Neural cell (in vitro differentiated cells): ENCODE data around the gene WIZ. TPM values are rescaled to one million over a fixed set of nuclear protein-coding genes. Genes with fewer than 3 reads are reported as not detected.

Experiments used
- H2AFZ ChIP-seq: fragments of 200-600, 300-800 bp; sonication (generic), shearing (Covaris generic); 2 replicates; pipeline ENCODE4 v1.6.0; 2014; ENCODE audit warnings: low read depth, mild to moderate bottlenecking, antibody characterized with exemption, low read length, moderate library complexity
- H3F3A ChIP-seq: fragments of 200-600 bp; shearing (Covaris generic); 2 replicates; pipeline ENCODE4 v1.6.1; 2016; ENCODE audit warnings: mild to moderate bottlenecking, moderate library complexity, mixed read lengths, antibody characterized with exemption, low read length; ENCODE audit not compliant: insufficient read depth, poor library complexity, severe bottlenecking
- H3K27ac ChIP-seq: fragments of 200-600, 300-800 bp; sonication (generic), shearing (Covaris generic); 2 replicates; pipeline ENCODE4 v1.5.1; 2014; ENCODE audit warnings: mild to moderate bottlenecking, low read length, moderate library complexity
- H3K27me3 ChIP-seq: fragments of 300-800, 200-600 bp; sonication (generic), shearing (Covaris generic); 2 replicates; pipeline ENCODE4 v1.6.0; 2014; ENCODE audit warnings: mild to moderate bottlenecking, low read depth, low read length, moderate library complexity; ENCODE audit not compliant: insufficient read depth
- H3K36me3 ChIP-seq: fragments of 300-800, 200-600 bp; sonication (generic), shearing (Covaris generic); 2 replicates; pipeline ENCODE4 v1.5.1; 2014; ENCODE audit warnings: mild to moderate bottlenecking, antibody characterized with exemption, low read length, moderate library complexity; ENCODE audit not compliant: insufficient read depth
- H3K4me2 ChIP-seq: fragments of 300-800, 200-600 bp; sonication (generic), shearing (Covaris generic); 2 replicates; pipeline ENCODE4 v1.6.0; 2014; ENCODE audit warnings: mild to moderate bottlenecking, low read length
- H3K4me3 ChIP-seq: fragments of 300-800, 200-600 bp; sonication (generic), shearing (Covaris generic); 2 replicates; pipeline ENCODE4 v1.5.1; 2014; ENCODE audit warnings: mild to moderate bottlenecking, low read length, moderate library complexity
- H3K79me2 ChIP-seq: fragments of 200-600 bp; shearing (Covaris generic); replicated peaks from 2 replicates; pipeline ENCODE4 v1.6.0; 2014; ENCODE audit warnings: mild to moderate bottlenecking, low read length, moderate library complexity; ENCODE audit not compliant: insufficient read depth
- H3K9ac ChIP-seq: fragments of 300-800, 200-600 bp; sonication (generic), shearing (Covaris generic); 2 replicates; pipeline ENCODE4 v1.6.1; 2016; ENCODE audit warnings: mild to moderate bottlenecking, low read length, mixed read lengths
- H3K9me2 ChIP-seq: fragments of 200-600 bp; shearing (Covaris generic); 2 replicates; pipeline ENCODE4 v1.6.1; 2016; ENCODE audit warnings: mild to moderate bottlenecking, low read length, mixed read lengths; ENCODE audit not compliant: insufficient read depth
- H3K9me3 ChIP-seq: fragments of 200-600, 300-800 bp; sonication (generic), shearing (Covaris generic); 2 replicates; pipeline ENCODE4 v1.6.1; 2016; ENCODE audit warnings: mild to moderate bottlenecking, mixed run types, low read length, moderate library complexity, mixed read lengths
- H4K20me1 ChIP-seq: fragments of 200-600 bp; shearing (Covaris generic); 2 replicates; pipeline ENCODE4 v1.6.1; 2016; ENCODE audit warnings: mild to moderate bottlenecking, mixed run types; ENCODE audit not compliant: insufficient read depth
- EP300 ChIP-seq: fragments of 450-650 bp; conservative IDR thresholded peaks from 2 replicates; pipeline ENCODE4 v1.6.1; 2014; ENCODE audit warnings: antibody characterized with exemption, mild to moderate bottlenecking, moderate library complexity; ENCODE audit not compliant: poor library complexity, severe bottlenecking
- EZH2 ChIP-seq: fragments of 200-600, 300-800 bp; shearing (Covaris generic), sonication (generic); IDR thresholded peaks from 2 replicates; pipeline ENCODE4 v1.6.1; 2014; ENCODE audit warnings: antibody characterized with exemption, low read length, borderline replicate concordance, mild to moderate bottlenecking; ENCODE audit not compliant: insufficient read depth, poor library complexity, severe bottlenecking
- MXI1 ChIP-seq: fragments of 450-650 bp; conservative IDR thresholded peaks from 2 replicates; pipeline ENCODE4 v1.6.1; 2014; ENCODE audit warnings: antibody characterized with exemption, mild to moderate bottlenecking; ENCODE audit not compliant: poor library complexity, severe bottlenecking
- POLR2AphosphoS5 ChIP-seq: IDR thresholded peaks from 2 replicates; pipeline ENCODE4 v1.6.1; 2012
- RAD21 ChIP-seq: fragments of 450-650 bp; conservative IDR thresholded peaks from 2 replicates; pipeline ENCODE4 v1.6.1; 2014; ENCODE audit warnings: antibody characterized with exemption, mild to moderate bottlenecking, moderate library complexity
- SMC3 ChIP-seq: fragments of 450-650 bp; conservative IDR thresholded peaks from 2 replicates; pipeline ENCODE4 v1.6.1; 2014; ENCODE audit warnings: antibody characterized with exemption, mild to moderate bottlenecking, moderate library complexity; ENCODE audit not compliant: poor library complexity
- TAF1 ChIP-seq: IDR thresholded peaks from 2 replicates; pipeline ENCODE4 v1.6.1; 2012; ENCODE audit warnings: low read depth
- polyA plus RNA-seq: library from polyadenylated mRNA; depleted of rRNA; stranded (reverse); fragments of >200 nt; gene quantifications from 2 replicates; pipeline ENCODE4 v1.2.3, GENCODE V29; 2014
- TF ChIP-seq, protein P1 (sequence below): fragments of 450-650 bp; IDR thresholded peaks from 2 replicates; pipeline ENCODE4 v1.5.1; 2014; ENCODE audit warnings: antibody characterized with exemption, mild to moderate bottlenecking, moderate library complexity; ENCODE audit not compliant: poor library complexity, severe bottlenecking
- TF ChIP-seq, protein P2 (sequence below): IDR thresholded peaks from 2 replicates; pipeline ENCODE4 v1.6.1; 2012; ENCODE audit warnings: borderline replicate concordance

Gene WIZ
- polyA plus RNA-seq, 1 donor from 2014 or later = 13.0 TPM

GRCh38 chr19:15448044-15448777 lies 1.5 kb downstream of the WIZ start:
- H3K4me2 ChIP-seq = peak overlapping the region; percentile 80
- H2AFZ ChIP-seq = no peak overlapping the region
- peak overlapping the region; percentile 95 for H3K4me3 ChIP-seq

DNA sequence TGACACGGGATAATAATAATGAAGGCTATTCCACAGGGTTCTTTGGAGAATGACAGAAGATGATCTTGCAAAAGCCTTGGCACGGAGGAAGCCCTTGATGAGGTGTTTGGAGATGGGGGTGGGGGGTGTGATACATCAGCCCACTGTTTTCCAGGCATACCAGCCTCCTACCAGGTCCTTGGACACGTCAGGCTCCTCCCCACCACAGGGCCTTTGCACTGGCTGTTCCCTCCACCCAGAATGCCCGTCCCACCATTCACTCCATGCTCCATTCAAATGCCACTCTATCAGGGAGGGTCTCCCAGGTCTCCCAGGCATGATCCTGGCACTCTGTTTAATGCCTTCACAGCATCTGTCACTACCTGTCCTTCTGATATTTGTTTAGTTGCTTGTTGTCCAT lies 2.7 kb downstream of the WIZ start:
- no peaks in the 10 kb centered on the region for H3K27me3 ChIP-seq
- no peaks in the 10 kb centered on the region for H3K36me3 ChIP-seq
- no peaks in the 10 kb centered on the region for H3K9me3 ChIP-seq
- no peaks in the 10 kb centered on the region for H4K20me1 ChIP-seq
- H3K27ac ChIP-seq = no peak overlapping the region
- H3K4me3 ChIP-seq = no peak overlapping the region
- H3K4me2 ChIP-seq = no peak overlapping the region
- H3K9me2 ChIP-seq = no peaks in the 10 kb centered on the region
- H3K79me2 ChIP-seq = peaks cover 3% of the 10 kb centered on the region
- no peak overlapping the region for H2AFZ ChIP-seq
- peaks cover 8% of the 10 kb centered on the region for H3F3A ChIP-seq
- TF ChIP-seq MXI1 (no peak), EP300 (no peak)
- no peak overlapping the region for H3K9ac ChIP-seq

More at GRCh38 chr19:15448044-15448777, 1.5 kb downstream of the WIZ start:
- TF ChIP-seq EP300 (no peak), SMC3 (no peak), POLR2AphosphoS5 (no peak), RAD21 (no peak), EZH2 (no peak), MXI1 (no peak), TAF1 (no peak)
- TF ChIP-seq, protein P1, sequence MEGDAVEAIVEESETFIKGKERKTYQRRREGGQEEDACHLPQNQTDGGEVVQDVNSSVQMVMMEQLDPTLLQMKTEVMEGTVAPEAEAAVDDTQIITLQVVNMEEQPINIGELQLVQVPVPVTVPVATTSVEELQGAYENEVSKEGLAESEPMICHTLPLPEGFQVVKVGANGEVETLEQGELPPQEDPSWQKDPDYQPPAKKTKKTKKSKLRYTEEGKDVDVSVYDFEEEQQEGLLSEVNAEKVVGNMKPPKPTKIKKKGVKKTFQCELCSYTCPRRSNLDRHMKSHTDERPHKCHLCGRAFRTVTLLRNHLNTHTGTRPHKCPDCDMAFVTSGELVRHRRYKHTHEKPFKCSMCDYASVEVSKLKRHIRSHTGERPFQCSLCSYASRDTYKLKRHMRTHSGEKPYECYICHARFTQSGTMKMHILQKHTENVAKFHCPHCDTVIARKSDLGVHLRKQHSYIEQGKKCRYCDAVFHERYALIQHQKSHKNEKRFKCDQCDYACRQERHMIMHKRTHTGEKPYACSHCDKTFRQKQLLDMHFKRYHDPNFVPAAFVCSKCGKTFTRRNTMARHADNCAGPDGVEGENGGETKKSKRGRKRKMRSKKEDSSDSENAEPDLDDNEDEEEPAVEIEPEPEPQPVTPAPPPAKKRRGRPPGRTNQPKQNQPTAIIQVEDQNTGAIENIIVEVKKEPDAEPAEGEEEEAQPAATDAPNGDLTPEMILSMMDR = no peak
- TF ChIP-seq, protein P2, sequence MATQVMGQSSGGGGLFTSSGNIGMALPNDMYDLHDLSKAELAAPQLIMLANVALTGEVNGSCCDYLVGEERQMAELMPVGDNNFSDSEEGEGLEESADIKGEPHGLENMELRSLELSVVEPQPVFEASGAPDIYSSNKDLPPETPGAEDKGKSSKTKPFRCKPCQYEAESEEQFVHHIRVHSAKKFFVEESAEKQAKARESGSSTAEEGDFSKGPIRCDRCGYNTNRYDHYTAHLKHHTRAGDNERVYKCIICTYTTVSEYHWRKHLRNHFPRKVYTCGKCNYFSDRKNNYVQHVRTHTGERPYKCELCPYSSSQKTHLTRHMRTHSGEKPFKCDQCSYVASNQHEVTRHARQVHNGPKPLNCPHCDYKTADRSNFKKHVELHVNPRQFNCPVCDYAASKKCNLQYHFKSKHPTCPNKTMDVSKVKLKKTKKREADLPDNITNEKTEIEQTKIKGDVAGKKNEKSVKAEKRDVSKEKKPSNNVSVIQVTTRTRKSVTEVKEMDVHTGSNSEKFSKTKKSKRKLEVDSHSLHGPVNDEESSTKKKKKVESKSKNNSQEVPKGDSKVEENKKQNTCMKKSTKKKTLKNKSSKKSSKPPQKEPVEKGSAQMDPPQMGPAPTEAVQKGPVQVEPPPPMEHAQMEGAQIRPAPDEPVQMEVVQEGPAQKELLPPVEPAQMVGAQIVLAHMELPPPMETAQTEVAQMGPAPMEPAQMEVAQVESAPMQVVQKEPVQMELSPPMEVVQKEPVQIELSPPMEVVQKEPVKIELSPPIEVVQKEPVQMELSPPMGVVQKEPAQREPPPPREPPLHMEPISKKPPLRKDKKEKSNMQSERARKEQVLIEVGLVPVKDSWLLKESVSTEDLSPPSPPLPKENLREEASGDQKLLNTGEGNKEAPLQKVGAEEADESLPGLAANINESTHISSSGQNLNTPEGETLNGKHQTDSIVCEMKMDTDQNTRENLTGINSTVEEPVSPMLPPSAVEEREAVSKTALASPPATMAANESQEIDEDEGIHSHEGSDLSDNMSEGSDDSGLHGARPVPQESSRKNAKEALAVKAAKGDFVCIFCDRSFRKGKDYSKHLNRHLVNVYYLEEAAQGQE = no peak
- Histone ChIP-seq H3K27ac (no peak overlapping the region), H3K27me3 (peaks cover 6% of the 10 kb centered on the region), H3K9me2 (no peaks in the 10 kb centered on the region), H3F3A (peaks cover 8% of the 10 kb centered on the region), H3K9ac (peak overlapping the region; percentile 82), H3K36me3 (no peaks in the 10 kb centered on the region), H4K20me1 (no peaks in the 10 kb centered on the region), H3K79me2 (peaks cover 3% of the 10 kb centered on the region), H3K9me3 (no peaks in the 10 kb centered on the region)
